CD14-positive monocyte (primary cell): Measurements from ENCODE around the gene UROC1. TPM values are rescaled to one million over a fixed set of nuclear protein-coding genes. Genes with fewer than 3 reads are reported as not detected.

Experiments used
- DNase-seq, 3 donors: peaks; one replicate each; pipeline ENCODE4 v3.0.0-alpha.2; 2011 to 2022
- H2AFZ ChIP-seq: 2 replicates; pipeline ENCODE4 v1.6.0; 2012; ENCODE audit warnings: mild to moderate bottlenecking, low read depth, low read length, inconsistent platforms; ENCODE audit not compliant: insufficient read depth, poor library complexity, severe bottlenecking
- H3K27ac ChIP-seq, 2 donors: 1 replicate in 1 of 2; 2 replicates in 1 of 2; pipeline ENCODE4 v1.5.1; 2012 to 2013; ENCODE audit warnings: low read length in 2 of 2, control low read depth in 1 of 2, inconsistent platforms in 1 of 2, low read depth in 1 of 2, mild to moderate bottlenecking in 1 of 2
- H3K27me3 ChIP-seq, 2 donors: one replicate each; pipeline versions ENCODE4 v1.6.0 to v1.6.1; 2011 to 2013; ENCODE audit warnings: low read length in 2 of 2; ENCODE audit not compliant: control insufficient read depth in 2 of 2, insufficient read depth in 2 of 2
- H3K36me3 ChIP-seq, 2 donors: replicated peaks in 1 of 2; 1 replicate in 1 of 2; 2 replicates in 1 of 2; pipeline versions ENCODE4 v1.5.1 to v1.6.1; 2012 to 2013; ENCODE audit warnings: low read length in 2 of 2, control low read depth in 1 of 2, inconsistent platforms in 1 of 2, mild to moderate bottlenecking in 1 of 2; ENCODE audit not compliant: insufficient read depth in 2 of 2, control insufficient read depth in 1 of 2
- H3K4me1 ChIP-seq, 2 donors: 1 replicate in 1 of 2; 2 replicates in 1 of 2; pipeline versions ENCODE4 v1.5.1 to v1.6.1; 2012 to 2013; ENCODE audit warnings: low read length in 2 of 2, control low read depth in 1 of 2, inconsistent platforms in 1 of 2, mild to moderate bottlenecking in 1 of 2, moderate library complexity in 1 of 2; ENCODE audit not compliant: insufficient read depth in 2 of 2, control insufficient read depth in 1 of 2
- H3K4me2 ChIP-seq: replicated peaks from 2 replicates; pipeline ENCODE3; 2012; ENCODE audit warnings: low read length, moderate library complexity, mild to moderate bottlenecking; ENCODE audit not compliant: poor library complexity, severe bottlenecking; ENCODE audit errors: extremely low read depth
- H3K4me3 ChIP-seq, 3 experiments: fragments of 200-600 bp in 1 of 3; sonication (generic) in 1 of 3; replicated peaks in 1 of 3; 1 replicate in 2 of 3; 2 replicates in 1 of 3; pipeline ENCODE4 v1.5.1; 2011 to 2013; ENCODE audit warnings: low read length in 3 of 3, mild to moderate bottlenecking in 3 of 3, control low read depth in 2 of 3, low read depth in 2 of 3, inconsistent platforms in 1 of 3, moderate library complexity in 1 of 3
- H3K79me2 ChIP-seq: 2 replicates; pipeline ENCODE4 v1.6.0; 2012; ENCODE audit warnings: mild to moderate bottlenecking, control low read depth, inconsistent platforms, low read length, moderate library complexity; ENCODE audit not compliant: insufficient read depth
- H3K9ac ChIP-seq: 2 replicates; pipeline ENCODE4 v1.6.0; 2017; ENCODE audit warnings: low read length, mild to moderate bottlenecking; ENCODE audit not compliant: insufficient read depth, poor library complexity, severe bottlenecking
- H3K9me3 ChIP-seq, 2 donors: replicated peaks in 1 of 2; 1 replicate in 1 of 2; 2 replicates in 1 of 2; pipeline versions ENCODE4 v1.5.1 to v1.6.1; 2012 to 2013; ENCODE audit warnings: low read length in 2 of 2, control low read depth in 1 of 2; ENCODE audit not compliant: control insufficient read depth in 1 of 2, insufficient read depth in 1 of 2
- H4K20me1 ChIP-seq: 2 replicates; pipeline ENCODE4 v1.6.0; 2012; ENCODE audit warnings: mild to moderate bottlenecking, low read length, control low read depth, moderate library complexity; ENCODE audit not compliant: insufficient read depth
- H3K27ac Mint-ChIP-seq, 7 donors: one replicate each; pipeline ENCODE4 v1.8.0; 2020; ENCODE audit warnings: mild to moderate bottlenecking in 7 of 7, mixed read lengths in 7 of 7, moderate library complexity in 6 of 7, inconsistent platforms in 2 of 7
- H3K27me3 Mint-ChIP-seq, 3 donors: one replicate each; pipeline ENCODE4 v1.8.0; 2021 to 2022; ENCODE audit warnings: low read depth in 3 of 3, mild to moderate bottlenecking in 3 of 3, mixed read lengths in 3 of 3, moderate library complexity in 3 of 3, inconsistent platforms in 1 of 3
- H3K36me3 Mint-ChIP-seq, 2 donors: one replicate each; pipeline ENCODE4 v1.8.0; 2020; ENCODE audit warnings: mixed read lengths in 2 of 2, inconsistent platforms in 1 of 2, mild to moderate bottlenecking in 1 of 2
- H3K4me1 Mint-ChIP-seq: one replicate; pipeline ENCODE4 v1.8.0; 2020; ENCODE audit warnings: mild to moderate bottlenecking, mixed read lengths
- H3K4me3 Mint-ChIP-seq, 2 donors: one replicate each; pipeline ENCODE4 v1.8.0; 2020; ENCODE audit warnings: mild to moderate bottlenecking in 2 of 2, mixed read lengths in 2 of 2, moderate library complexity in 1 of 2
- H3K9me3 Mint-ChIP-seq, 7 donors: one replicate each; pipeline ENCODE4 v1.8.0; 2020 to 2022; ENCODE audit warnings: mixed read lengths in 7 of 7, mild to moderate bottlenecking in 6 of 7, moderate library complexity in 6 of 7, inconsistent platforms in 2 of 7
- WGBS: methylation state at CpG from one replicate; pipeline ENCODE4 v1.1.5; 2013; ENCODE audit warnings: missing lambda C conversion rate; ENCODE audit not compliant: insufficient coverage; 5-methylcytosine and 5-hydroxymethylcytosine counted together
- intact Hi-C, 2 donors: fragments of 100-400 bp; cut with micrococcal nuclease; formaldehyde crosslinking; loops; one replicate each; pipeline versions ENCODE4 v1.15.0 to v1.15.1; 2023
- polyA plus RNA-seq, 3 donors: library from polyadenylated mRNA; depleted of rRNA in 1 of 3; unstranded in 2 of 3; stranded (reverse) in 1 of 3; fragments of 300-500 nt in 2 of 3; fragments of >200 nt in 1 of 3; fragmentation: Illumina TruSeq in 2 of 3; gene quantifications; 1 replicate in 2 of 3; 2 replicates in 1 of 3; pipeline ENCODE4 v1.2.3, GENCODE V29; 2012 to 2021
- TF ChIP-seq, protein P1 (sequence below): fragments of 200-600 bp; IDR thresholded peaks from one replicate; pipeline ENCODE4 v1.8.0; 2022; ENCODE audit warnings: antibody characterized with exemption, mild to moderate bottlenecking

The UROC1 gene
- polyA plus RNA-seq, 3 donors: not detected

- H4K20me1 ChIP-seq: no peaks in the 10 kb centered on the region
- H3K79me2 ChIP-seq: peaks cover 26% of the 10 kb centered on the region
- peaks cover 8 to 34% of the 10 kb centered on the region in 2 donors for H3K36me3 ChIP-seq
- intact Hi-C loops: loop anchor here in 1 of 2 donors (5.0 kb wide), 1 partner anchor 449 kb away; the partner anchor contains the start of gene PLXNA1
- H3K9me3 Mint-ChIP-seq: peaks cover 0 to 5% (median 0%) of the 10 kb centered on the region in 7 donors
- TF ChIP-seq, protein P1, sequence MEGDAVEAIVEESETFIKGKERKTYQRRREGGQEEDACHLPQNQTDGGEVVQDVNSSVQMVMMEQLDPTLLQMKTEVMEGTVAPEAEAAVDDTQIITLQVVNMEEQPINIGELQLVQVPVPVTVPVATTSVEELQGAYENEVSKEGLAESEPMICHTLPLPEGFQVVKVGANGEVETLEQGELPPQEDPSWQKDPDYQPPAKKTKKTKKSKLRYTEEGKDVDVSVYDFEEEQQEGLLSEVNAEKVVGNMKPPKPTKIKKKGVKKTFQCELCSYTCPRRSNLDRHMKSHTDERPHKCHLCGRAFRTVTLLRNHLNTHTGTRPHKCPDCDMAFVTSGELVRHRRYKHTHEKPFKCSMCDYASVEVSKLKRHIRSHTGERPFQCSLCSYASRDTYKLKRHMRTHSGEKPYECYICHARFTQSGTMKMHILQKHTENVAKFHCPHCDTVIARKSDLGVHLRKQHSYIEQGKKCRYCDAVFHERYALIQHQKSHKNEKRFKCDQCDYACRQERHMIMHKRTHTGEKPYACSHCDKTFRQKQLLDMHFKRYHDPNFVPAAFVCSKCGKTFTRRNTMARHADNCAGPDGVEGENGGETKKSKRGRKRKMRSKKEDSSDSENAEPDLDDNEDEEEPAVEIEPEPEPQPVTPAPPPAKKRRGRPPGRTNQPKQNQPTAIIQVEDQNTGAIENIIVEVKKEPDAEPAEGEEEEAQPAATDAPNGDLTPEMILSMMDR: no peak
- H3K4me3 ChIP-seq: no peak overlapping the region
- H3K27me3 ChIP-seq: no peaks in the 10 kb centered on the region
- no peaks in the 10 kb centered on the region for H3K9me3 ChIP-seq
- peaks cover 50 to 58% of the 10 kb centered on the region in 2 donors for H3K4me1 ChIP-seq
- DNase-seq: peak in 2 of 3 donors; percentile 41 to 42
- H3K4me3 Mint-ChIP-seq: peak overlapping the region in 1 of 2 donors; percentile 21
- H3K27ac ChIP-seq: peak overlapping the region in 1 of 2 donors; percentile 62
- no peak overlapping the region for H3K9ac ChIP-seq
- H3K4me2 ChIP-seq: no peak overlapping the region
- no peak overlapping the region for H2AFZ ChIP-seq
- H3K4me1 Mint-ChIP-seq: peaks cover 46% of the 10 kb centered on the region
- H3K36me3 Mint-ChIP-seq: peaks cover 12 to 30% of the 10 kb centered on the region in 2 donors
- peaks cover 0 to 1% (median 0%) of the 10 kb centered on the region in 3 donors for H3K27me3 Mint-ChIP-seq
- peak overlapping the region in 6 of 7 donors; percentile 33 to 87 (median 66) for H3K27ac Mint-ChIP-seq
Measured at GRCh38 chr3:126533506-126533905, 15.9 kb upstream of the UROC1 start.

GRCh38 chr3:126531051-126531330, 13.4 kb upstream of the UROC1 start:
- Histone ChIP-seq H3K4me1 (peaks cover 75 to 83% of the 10 kb centered on the region in 2 donors), H3K9me3 (no peaks in the 10 kb centered on the region), H4K20me1 (no peaks in the 10 kb centered on the region), H3K27ac (peak overlapping the region; percentile 90 to 94), H3K4me2 (peak overlapping the region; percentile 73), H3K9ac (peak overlapping the region; percentile 67), H3K27me3 (no peaks in the 10 kb centered on the region), H3K4me3 (peak overlapping the region in 1 of 3 experiments; percentile 58), H3K79me2 (peaks cover 44% of the 10 kb centered on the region), H3K36me3 (peaks cover 0 to 10% of the 10 kb centered on the region in 2 donors), H2AFZ (peak overlapping the region; percentile 90)
- H3K4me1 Mint-ChIP-seq: peaks cover 67% of the 10 kb centered on the region
- TF ChIP-seq, protein P1: no peak
- WGBS: 79% methylated on average over 4 of the region's 6 CpGs
- intact Hi-C loops: loop anchor here in 1 of 2 donors (5.0 kb wide), 1 partner anchor 451 kb away; the partner anchor contains the start of gene PLXNA1
- H3K9me3 Mint-ChIP-seq: peaks cover 0 to 4% (median 0%) of the 10 kb centered on the region in 7 donors
- peak overlapping the region; percentile 88 to 96 (median 94) for H3K27ac Mint-ChIP-seq
- H3K27me3 Mint-ChIP-seq: no peaks in the 10 kb centered on the region
- H3K4me3 Mint-ChIP-seq: no peak overlapping the region
- no peak for DNase-seq
- peaks cover 16 to 18% of the 10 kb centered on the region in 2 donors for H3K36me3 Mint-ChIP-seq
